ENCODE data around the gene CCDC150. TPM values are rescaled to one million over a fixed set of nuclear protein-coding genes. Genes with fewer than 3 reads are reported as not detected.
"Not testable (repeated sequence)": the region's sequence is repeated elsewhere in the genome, so short reads cannot be mapped to it uniquely, and the experiment has no call there.

CCDC150 gene
- total RNA-seq, 1 donor from 2014 or later: 4.4 TPM

DNA sequence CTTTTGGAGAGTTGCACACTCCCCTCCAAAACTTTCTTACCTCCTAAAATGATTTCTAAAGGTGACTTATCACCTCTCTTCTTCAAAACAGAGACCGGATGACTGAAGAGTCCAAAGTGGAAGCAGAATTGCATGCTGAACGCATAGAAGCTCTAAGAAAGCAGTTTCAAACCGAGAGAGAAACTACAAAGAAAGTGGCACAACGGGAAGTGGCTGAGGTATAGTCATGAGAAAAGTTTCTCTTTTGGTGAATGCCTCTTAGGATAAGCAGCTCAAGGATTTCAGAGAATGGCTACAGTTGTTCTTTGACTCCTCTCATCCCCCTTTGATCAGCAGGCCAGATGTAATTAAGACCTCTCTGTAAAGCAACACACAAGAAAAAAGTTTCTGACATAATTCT, 86.4 kb downstream of the CCDC150 start:
- Histone ChIP-seq H3K4me1 (ENCODE audit: insufficient read depth, low read length) (no peaks in the 10 kb centered on the region), H3K9ac (ENCODE audit: low read length) (no peak overlapping the region), H3K4me2 (ENCODE audit: low read length) (no peak overlapping the region), H3K4me3 (ENCODE audit: insufficient read depth, low read depth, low read length) (no peak overlapping the region), H4K20me1 (ENCODE audit: insufficient read depth, low read length) (no peaks in the 10 kb centered on the region), H2AFZ (ENCODE audit: low read depth, low read length) (no peak overlapping the region), H3K27me3 (ENCODE audit: insufficient read depth, low read length) (no peaks in the 10 kb centered on the region), H3K79me2 (ENCODE audit: insufficient read depth, low read length) (no peaks in the 10 kb centered on the region), H3K36me3 (ENCODE audit: insufficient read depth, low read length) (peaks cover 10% of the 10 kb centered on the region), H3K9me3 (ENCODE audit: insufficient read depth, low read depth, low read length) (no peaks in the 10 kb centered on the region), H3K27ac (ENCODE audit: low read depth, low read length) (no peak overlapping the region)
- Mint-ChIP-seq H3K9me3 (ENCODE audit: unreplicated experiment) (no peaks in the 10 kb centered on the region), H3K4me1 (ENCODE audit: low read depth, unreplicated experiment) (no peaks in the 10 kb centered on the region), H3K36me3 (ENCODE audit: low read depth, unreplicated experiment) (no peaks in the 10 kb centered on the region), H3K27ac (ENCODE audit: unreplicated experiment) (no peak overlapping the region), H3K27me3 (ENCODE audit: low read depth, unreplicated experiment) (no peaks in the 10 kb centered on the region), H3K4me3 (ENCODE audit: unreplicated experiment) (no peak overlapping the region)
- FAIRE-seq (no peak), DNase-seq (ENCODE audit: low read depth) (no peak)
- TF ChIP-seq, protein P1, sequence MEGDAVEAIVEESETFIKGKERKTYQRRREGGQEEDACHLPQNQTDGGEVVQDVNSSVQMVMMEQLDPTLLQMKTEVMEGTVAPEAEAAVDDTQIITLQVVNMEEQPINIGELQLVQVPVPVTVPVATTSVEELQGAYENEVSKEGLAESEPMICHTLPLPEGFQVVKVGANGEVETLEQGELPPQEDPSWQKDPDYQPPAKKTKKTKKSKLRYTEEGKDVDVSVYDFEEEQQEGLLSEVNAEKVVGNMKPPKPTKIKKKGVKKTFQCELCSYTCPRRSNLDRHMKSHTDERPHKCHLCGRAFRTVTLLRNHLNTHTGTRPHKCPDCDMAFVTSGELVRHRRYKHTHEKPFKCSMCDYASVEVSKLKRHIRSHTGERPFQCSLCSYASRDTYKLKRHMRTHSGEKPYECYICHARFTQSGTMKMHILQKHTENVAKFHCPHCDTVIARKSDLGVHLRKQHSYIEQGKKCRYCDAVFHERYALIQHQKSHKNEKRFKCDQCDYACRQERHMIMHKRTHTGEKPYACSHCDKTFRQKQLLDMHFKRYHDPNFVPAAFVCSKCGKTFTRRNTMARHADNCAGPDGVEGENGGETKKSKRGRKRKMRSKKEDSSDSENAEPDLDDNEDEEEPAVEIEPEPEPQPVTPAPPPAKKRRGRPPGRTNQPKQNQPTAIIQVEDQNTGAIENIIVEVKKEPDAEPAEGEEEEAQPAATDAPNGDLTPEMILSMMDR (IDR thresholded peaks at IDR 0.05; ENCODE audit: insufficient read depth, low read depth, low read length): no peak
- no peak for TF ChIP-seq EZH2 (IDR thresholded peaks at IDR 0.05; ENCODE audit: insufficient read depth, low read length)

DNA sequence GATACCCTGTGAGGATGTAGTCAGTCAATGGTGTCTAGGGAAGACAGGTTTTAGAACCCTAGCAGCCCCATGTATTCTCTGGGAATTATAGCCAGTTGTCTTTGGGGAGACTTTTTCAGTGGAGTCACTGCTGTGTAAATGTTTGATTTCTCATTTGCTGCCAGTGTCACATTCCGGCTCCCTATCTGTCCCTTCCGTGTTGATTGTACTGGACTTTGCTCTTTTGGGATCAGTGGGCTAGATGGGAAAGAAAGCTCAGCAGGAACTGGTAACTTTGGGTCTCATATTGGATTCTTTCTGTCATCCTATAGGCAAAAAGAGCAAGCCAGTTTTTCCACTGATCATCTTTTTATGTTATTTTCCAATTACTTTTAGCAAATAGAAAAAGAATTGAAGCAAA, 89.9 kb downstream of the CCDC150 start:
- Mint-ChIP-seq H3K36me3 (ENCODE audit: low read depth, unreplicated experiment) (no peaks in the 10 kb centered on the region), H3K27me3 (ENCODE audit: low read depth, unreplicated experiment) (no peaks in the 10 kb centered on the region), H3K27ac (ENCODE audit: unreplicated experiment) (no peak overlapping the region), H3K9me3 (ENCODE audit: unreplicated experiment) (no peaks in the 10 kb centered on the region), H3K4me3 (ENCODE audit: unreplicated experiment) (no peak overlapping the region), H3K4me1 (ENCODE audit: low read depth, unreplicated experiment) (no peaks in the 10 kb centered on the region)
- H3K4me1 ChIP-seq (ENCODE audit: insufficient read depth, low read length): no peaks in the 10 kb centered on the region
- no peaks in the 10 kb centered on the region for H3K9me3 ChIP-seq (ENCODE audit: insufficient read depth, low read depth, low read length)
- H2AFZ ChIP-seq (ENCODE audit: low read depth, low read length): no peak overlapping the region
- TF ChIP-seq EZH2 (IDR thresholded peaks at IDR 0.05; ENCODE audit: insufficient read depth, low read length): no peak
- TF ChIP-seq, protein P1 (IDR thresholded peaks at IDR 0.05; ENCODE audit: insufficient read depth, low read depth, low read length): no peak
- no peak overlapping the region for H3K4me2 ChIP-seq (ENCODE audit: low read length)
- no peaks in the 10 kb centered on the region for H3K27me3 ChIP-seq (ENCODE audit: insufficient read depth, low read length)
- H3K36me3 ChIP-seq (ENCODE audit: insufficient read depth, low read length): peaks cover 11% of the 10 kb centered on the region
- no peak for FAIRE-seq
- H4K20me1 ChIP-seq (ENCODE audit: insufficient read depth, low read length): no peaks in the 10 kb centered on the region
- H3K9ac ChIP-seq (ENCODE audit: low read length): no peak overlapping the region
- H3K27ac ChIP-seq (ENCODE audit: low read depth, low read length): no peak overlapping the region
- H3K4me3 ChIP-seq (ENCODE audit: insufficient read depth, low read depth, low read length): no peak overlapping the region
- H3K79me2 ChIP-seq (ENCODE audit: insufficient read depth, low read length): no peaks in the 10 kb centered on the region
- DNase-seq (ENCODE audit: low read depth): no peak

DNA sequence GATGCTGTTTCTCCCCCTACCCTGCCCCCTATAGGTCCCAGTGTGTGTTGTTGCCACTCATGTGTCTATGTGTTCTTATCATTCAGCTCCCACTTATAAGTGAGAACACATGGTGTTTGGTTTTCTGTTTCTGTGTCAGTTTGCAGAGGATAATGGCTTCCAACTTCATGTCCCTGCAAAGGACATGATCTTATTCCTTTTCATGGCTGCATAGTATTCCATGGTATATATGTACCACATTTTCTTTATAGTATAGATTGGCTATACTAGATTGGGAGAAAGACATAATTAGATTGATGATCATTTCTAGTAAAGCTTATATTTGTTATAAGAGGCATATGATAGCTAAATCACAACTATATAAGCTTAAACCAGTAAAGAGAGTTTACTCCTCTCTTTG, 97.1 kb downstream of the CCDC150 start:
- H3K79me2 ChIP-seq (ENCODE audit: insufficient read depth, low read length); H3K4me1 Mint-ChIP-seq (ENCODE audit: low read depth, unreplicated experiment); H4K20me1 ChIP-seq (ENCODE audit: insufficient read depth, low read length); H3K9me3 ChIP-seq (ENCODE audit: insufficient read depth, low read depth, low read length); DNase-seq (ENCODE audit: low read depth); H3K27ac ChIP-seq (ENCODE audit: low read depth, low read length); H3K27me3 ChIP-seq (ENCODE audit: insufficient read depth, low read length); H3K27me3 Mint-ChIP-seq (ENCODE audit: low read depth, unreplicated experiment); H3K4me2 ChIP-seq (ENCODE audit: low read length); H3K4me3 ChIP-seq (ENCODE audit: insufficient read depth, low read depth, low read length); H3K4me3 Mint-ChIP-seq (ENCODE audit: unreplicated experiment); FAIRE-seq; H3K27ac Mint-ChIP-seq (ENCODE audit: unreplicated experiment); H3K4me1 ChIP-seq (ENCODE audit: insufficient read depth, low read length); H3K36me3 ChIP-seq (ENCODE audit: insufficient read depth, low read length); H3K9ac ChIP-seq (ENCODE audit: low read length); H3K36me3 Mint-ChIP-seq (ENCODE audit: low read depth, unreplicated experiment); H2AFZ ChIP-seq (ENCODE audit: low read depth, low read length): not testable (repeated sequence)
- H3K9me3 Mint-ChIP-seq (ENCODE audit: unreplicated experiment): peaks cover 14% of the 10 kb centered on the region
